Esophagus squamous epithelium (tissue), 5 donors: ENCODE data around the gene AHRR. TPM values are rescaled to one million over a fixed set of nuclear protein-coding genes. Genes with fewer than 3 reads are reported as not detected.

ENCODE experiments used
- DNase-seq: peaks from one replicate; lab custom pipeline; 2025; lab: John Stamatoyannopoulos, UW
- H3K27ac ChIP-seq, 4 donors: fragments of 200-600 bp; sonication (generic); one replicate each; pipeline ENCODE4 v1.5.1; 2016 to 2019; ENCODE audit warnings: mild to moderate bottlenecking in 1 of 4
- H3K27me3 ChIP-seq, 4 donors: fragments of 200-600 bp; sonication (generic); 1 replicate in 3 of 4; 2 replicates in 1 of 4; pipeline versions ENCODE4 v1.5.1 to v1.6.0; 2017 to 2021; ENCODE audit warnings: antibody characterized with exemption in 1 of 4
- H3K36me3 ChIP-seq, 3 donors: fragments of 200-600 bp; sonication (generic); one replicate each; pipeline ENCODE4 v1.5.1; 2016 to 2019
- H3K4me1 ChIP-seq, 3 donors: fragments of 200-600 bp; sonication (generic); one replicate each; pipeline ENCODE4 v1.5.1; 2017 to 2019
- H3K4me3 ChIP-seq, 4 donors: fragments of 200-600 bp; sonication (generic); 1 replicate in 3 of 4; 2 replicates in 1 of 4; pipeline ENCODE4 v1.5.1; 2016 to 2019; ENCODE audit warnings: mild to moderate bottlenecking in 2 of 4, moderate library complexity in 1 of 4
- H3K9me3 ChIP-seq, 3 donors: fragments of 200-600 bp; sonication (generic); one replicate each; pipeline ENCODE4 v1.5.1; 2016 to 2019
- POLR2A ChIP-seq, 4 donors: fragments of 450-650 bp; IDR thresholded peaks; one replicate each; pipeline ENCODE4 v1.6.1; 2017; ENCODE audit warnings: antibody characterized with exemption in 4 of 4, mild to moderate bottlenecking in 4 of 4, moderate library complexity in 3 of 4
- WGBS, 2 donors: methylation state at CpG; one replicate each; pipeline ENCODE4 v1.1.5; 2018; 5-methylcytosine and 5-hydroxymethylcytosine counted together
- intact Hi-C: fragments of 100-400 bp; cut with DNase I; formaldehyde crosslinking; loops from one replicate; pipeline ENCODE4 v1.15.0; 2022
- total RNA-seq, 4 donors: library from RNA; depleted of rRNA; stranded (reverse); fragments of >200 nt; gene quantifications; one replicate each; pipeline ENCODE4 v1.1.0, GENCODE V29; 2016
- TF ChIP-seq, protein P1 (sequence below), 6 experiments: fragments of 450-650 bp in 4 of 6; fragments of 200-600 bp in 2 of 6; sonication (generic) in 2 of 6; IDR thresholded peaks; one replicate each; pipeline ENCODE4 v1.5.1; 2016 to 2019; ENCODE audit warnings: antibody characterized with exemption in 6 of 6, mild to moderate bottlenecking in 4 of 6, moderate library complexity in 4 of 6
- donor health status: DM: yes; HTN: yes; CAD: no.

Gene AHRR
- total RNA-seq, 4 donors from 2014 or later: 0.66 to 1.5 (median 1.1) TPM

DNA sequence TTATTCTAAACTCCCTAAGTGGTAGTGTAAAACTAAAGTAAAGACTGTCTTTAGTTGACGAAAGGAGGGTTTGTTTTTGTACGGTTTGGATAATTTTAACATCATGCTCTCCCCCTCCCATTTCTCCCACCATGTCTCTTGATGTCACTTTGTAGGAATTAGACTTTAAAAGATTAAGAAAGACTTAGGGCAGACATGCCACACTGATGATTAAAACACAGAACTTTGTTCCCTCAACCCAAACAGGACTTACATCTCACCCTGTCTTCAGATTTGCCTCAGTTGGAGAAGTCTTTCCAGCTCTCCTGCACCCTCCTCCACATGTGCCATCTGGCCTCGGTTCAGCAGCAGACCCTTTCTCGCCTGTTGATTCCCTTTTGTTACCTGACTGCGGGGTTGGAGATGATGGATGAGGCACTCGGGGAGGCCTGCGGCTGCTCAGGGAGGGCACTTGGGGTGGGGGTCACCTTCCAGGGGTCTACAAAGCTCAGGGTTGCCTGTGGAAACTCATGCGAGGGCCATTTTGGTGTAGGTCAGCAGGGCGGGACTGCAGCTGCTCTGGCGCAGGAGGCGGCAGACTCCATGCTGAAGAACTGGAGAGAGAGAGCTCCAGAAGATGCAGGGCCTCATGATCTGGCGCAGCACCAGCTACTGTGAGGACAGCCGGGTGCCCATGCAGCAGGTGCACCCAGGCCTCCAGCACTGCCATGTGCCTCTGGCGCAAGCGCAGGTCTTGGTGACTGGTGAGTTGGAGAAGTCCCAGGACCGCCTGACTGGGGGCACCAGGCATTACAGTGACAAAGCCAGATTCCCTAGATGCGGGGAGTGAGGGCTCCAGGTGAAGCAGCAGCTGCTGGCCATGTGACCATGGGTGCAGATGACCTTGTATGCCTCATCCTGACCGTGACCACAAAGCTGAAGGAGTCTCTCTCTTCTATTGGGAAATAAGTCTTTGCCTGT, 96.9 kb downstream of the AHRR start:
- Histone ChIP-seq H3K4me3 (no peak overlapping the region), H3K4me1 (peaks cover 4 to 14% (median 10%) of the 10 kb centered on the region in 3 donors), H3K27me3 (no peaks in the 10 kb centered on the region), H3K36me3 (no peaks in the 10 kb centered on the region), H3K27ac (no peak overlapping the region), H3K9me3 (no peaks in the 10 kb centered on the region)
- intact Hi-C loops: no loop called here
- no peak for DNase-seq
- TF ChIP-seq, protein P1, sequence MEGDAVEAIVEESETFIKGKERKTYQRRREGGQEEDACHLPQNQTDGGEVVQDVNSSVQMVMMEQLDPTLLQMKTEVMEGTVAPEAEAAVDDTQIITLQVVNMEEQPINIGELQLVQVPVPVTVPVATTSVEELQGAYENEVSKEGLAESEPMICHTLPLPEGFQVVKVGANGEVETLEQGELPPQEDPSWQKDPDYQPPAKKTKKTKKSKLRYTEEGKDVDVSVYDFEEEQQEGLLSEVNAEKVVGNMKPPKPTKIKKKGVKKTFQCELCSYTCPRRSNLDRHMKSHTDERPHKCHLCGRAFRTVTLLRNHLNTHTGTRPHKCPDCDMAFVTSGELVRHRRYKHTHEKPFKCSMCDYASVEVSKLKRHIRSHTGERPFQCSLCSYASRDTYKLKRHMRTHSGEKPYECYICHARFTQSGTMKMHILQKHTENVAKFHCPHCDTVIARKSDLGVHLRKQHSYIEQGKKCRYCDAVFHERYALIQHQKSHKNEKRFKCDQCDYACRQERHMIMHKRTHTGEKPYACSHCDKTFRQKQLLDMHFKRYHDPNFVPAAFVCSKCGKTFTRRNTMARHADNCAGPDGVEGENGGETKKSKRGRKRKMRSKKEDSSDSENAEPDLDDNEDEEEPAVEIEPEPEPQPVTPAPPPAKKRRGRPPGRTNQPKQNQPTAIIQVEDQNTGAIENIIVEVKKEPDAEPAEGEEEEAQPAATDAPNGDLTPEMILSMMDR (IDR thresholded peaks at IDR 0.05): no peak
- TF ChIP-seq POLR2A (IDR thresholded peaks at IDR 0.05): no peak
- WGBS, 2 donors: 74 to 77% methylated on average over 7 to 11 of the region's 18 CpGs

DNA sequence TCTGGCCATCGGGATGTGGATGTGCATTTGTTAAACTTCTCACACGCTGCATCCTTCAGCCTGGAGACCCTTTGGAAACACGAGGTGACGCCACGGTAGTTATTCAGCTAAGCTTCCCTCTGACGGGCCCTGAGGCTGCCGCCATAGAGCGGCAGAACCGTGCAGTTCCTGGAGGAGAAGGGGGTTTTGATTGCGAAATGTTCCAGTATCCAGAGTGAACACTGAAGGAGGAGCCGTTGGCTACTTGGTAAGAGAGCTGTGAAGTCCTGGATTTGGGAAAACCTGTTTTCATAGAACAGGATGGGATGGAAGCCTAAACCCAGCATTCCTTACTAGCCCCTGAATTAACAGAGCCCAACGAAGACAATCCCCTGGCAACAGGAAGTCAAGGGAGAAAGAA, 98.5 kb downstream of the AHRR start:
- Histone ChIP-seq H3K4me1 (peaks cover 4 to 12% (median 6%) of the 10 kb centered on the region in 3 donors), H3K4me3 (no peak overlapping the region), H3K36me3 (no peaks in the 10 kb centered on the region), H3K27ac (no peak overlapping the region), H3K9me3 (no peaks in the 10 kb centered on the region), H3K27me3 (no peaks in the 10 kb centered on the region)
- no peak for DNase-seq
- WGBS, 2 donors: 74 to 80% methylated on average over 10 to 12 of the region's 12 CpGs
- TF ChIP-seq, protein P1 (IDR thresholded peaks at IDR 0.05): no peak
- TF ChIP-seq POLR2A (IDR thresholded peaks at IDR 0.05): no peak
- intact Hi-C loops: no loop called here

DNA sequence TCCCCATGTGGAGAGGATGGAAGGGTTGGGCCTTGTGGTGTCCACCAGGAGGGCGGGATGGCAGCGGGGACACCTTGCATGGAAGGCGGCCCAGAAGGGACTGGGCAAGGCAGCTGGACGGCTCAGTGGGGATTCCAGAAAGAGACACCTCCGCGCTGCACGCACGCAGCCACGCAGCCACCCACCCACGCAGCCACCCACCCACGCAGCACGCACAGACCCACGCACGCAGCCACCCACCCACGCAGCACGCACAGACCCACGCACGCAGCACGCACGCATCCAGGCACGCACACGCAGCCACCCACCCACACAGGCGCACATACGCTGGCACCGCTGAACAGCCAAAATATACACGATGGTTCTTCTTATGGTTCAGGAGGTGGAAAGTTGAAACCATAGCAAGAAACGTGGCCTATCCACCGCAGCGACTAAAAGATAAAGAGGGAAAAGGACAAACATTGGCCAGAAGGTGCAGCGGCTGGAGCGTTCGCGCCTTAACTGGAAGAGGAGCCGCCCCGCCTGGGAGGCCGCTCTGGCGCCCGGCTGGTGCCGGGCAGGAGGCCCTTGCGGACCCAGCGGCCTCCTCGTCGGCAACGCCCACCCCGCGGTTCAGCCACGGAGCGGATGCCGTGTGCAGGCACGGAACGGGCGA, 99.2 kb downstream of the AHRR start:
- intact Hi-C loops: no loop called here
- no peaks in the 10 kb centered on the region for H3K9me3 ChIP-seq
- DNase-seq: no peak
- peaks cover under 1 to 6% (median 2%) of the 10 kb centered on the region in 3 donors for H3K4me1 ChIP-seq
- TF ChIP-seq, protein P1 (IDR thresholded peaks at IDR 0.05): no peak
- no peak for TF ChIP-seq POLR2A (IDR thresholded peaks at IDR 0.05)
- H3K4me3 ChIP-seq: no peak overlapping the region
- H3K36me3 ChIP-seq: no peaks in the 10 kb centered on the region
- no peak overlapping the region for H3K27ac ChIP-seq
- H3K27me3 ChIP-seq: no peaks in the 10 kb centered on the region
- 89 to 96% methylated on average over 6 to 22 of the region's 52 CpGs for WGBS, 2 donors

DNA sequence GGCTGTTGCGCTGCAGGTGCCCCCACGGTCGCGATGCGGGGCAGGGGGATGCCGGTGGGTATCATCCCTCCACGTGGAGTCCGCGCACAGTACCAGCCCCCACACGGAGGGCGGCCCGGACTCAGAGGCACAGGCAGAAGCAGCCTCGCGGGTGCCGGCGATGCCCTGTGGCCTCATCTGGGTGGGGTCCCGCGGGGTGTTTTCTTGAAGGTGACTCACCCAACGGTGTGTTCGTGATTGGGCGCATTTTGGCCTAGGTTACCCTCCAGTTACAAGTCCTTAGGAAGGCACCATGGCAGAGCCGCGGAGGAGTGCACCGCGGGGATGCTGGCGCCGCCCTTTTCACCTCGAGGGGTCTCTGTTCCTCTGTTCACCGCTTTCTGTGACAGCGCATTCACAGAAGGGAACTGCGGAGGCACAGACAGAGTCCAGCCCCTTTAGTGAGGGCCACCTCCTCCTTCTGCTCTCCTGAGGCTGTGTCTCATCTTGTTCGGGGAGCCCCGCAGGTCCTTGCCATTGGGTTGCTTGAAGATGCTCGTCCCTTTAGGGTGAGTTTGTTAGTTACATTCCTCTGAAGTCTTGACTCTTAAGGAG, 99.9 kb downstream of the AHRR start:
- no peaks in the 10 kb centered on the region for H3K9me3 ChIP-seq
- intact Hi-C loops: no loop called here
- no peak overlapping the region for H3K27ac ChIP-seq
- no peak for TF ChIP-seq POLR2A (IDR thresholded peaks at IDR 0.05)
- TF ChIP-seq, protein P1 (IDR thresholded peaks at IDR 0.05): no peak
- no peak for DNase-seq
- peaks cover 0 to under 1% (median 0%) of the 10 kb centered on the region in 3 donors for H3K4me1 ChIP-seq
- H3K4me3 ChIP-seq: no peak overlapping the region
- 84 to 98% methylated on average over 5 to 8 of the region's 34 CpGs for WGBS, 2 donors
- H3K36me3 ChIP-seq: no peaks in the 10 kb centered on the region
- no peaks in the 10 kb centered on the region for H3K27me3 ChIP-seq
